ENCODE data around the gene SIX4.

SIX4 gene

DNA sequence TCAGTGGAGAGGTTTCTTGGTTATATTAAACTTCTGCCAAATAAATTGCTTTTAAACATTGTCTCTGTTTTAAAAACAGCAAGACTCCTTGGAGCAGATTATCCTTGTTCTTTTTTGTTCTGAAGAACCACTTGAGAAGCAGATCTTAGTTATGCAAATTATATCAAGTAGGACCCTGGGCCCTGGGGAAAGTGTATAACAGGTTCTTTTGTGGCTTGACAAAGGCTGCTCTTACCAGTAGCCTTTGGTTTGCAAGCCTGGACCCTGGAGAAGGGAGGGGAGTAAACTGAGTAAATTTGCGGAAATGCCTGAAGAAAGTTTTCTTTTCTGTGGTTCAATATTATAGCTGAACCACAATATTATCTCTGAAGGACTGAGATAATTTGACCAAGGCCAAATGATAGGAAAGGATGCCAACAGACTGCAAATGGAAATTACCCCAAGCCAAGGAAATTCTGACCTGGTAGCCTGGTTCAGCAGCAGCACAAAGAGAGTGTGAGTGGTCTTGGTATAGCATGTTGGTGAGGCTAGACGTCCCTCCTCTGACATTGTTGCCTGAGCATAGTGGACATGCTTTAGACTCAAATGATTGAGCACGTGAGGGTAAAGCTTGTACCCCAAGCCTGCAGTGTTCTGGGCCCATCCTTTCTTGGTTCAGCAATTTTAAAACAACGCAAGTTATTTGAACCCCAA lies 44.4 kb downstream of the SIX4 start:
- TF ChIP-seq EZH2 (IDR thresholded peaks at IDR 0.05; ENCODE audit: borderline replicate concordance, low read depth, low read length, severe bottlenecking), result no peak
- TF ChIP-seq, protein P1, sequence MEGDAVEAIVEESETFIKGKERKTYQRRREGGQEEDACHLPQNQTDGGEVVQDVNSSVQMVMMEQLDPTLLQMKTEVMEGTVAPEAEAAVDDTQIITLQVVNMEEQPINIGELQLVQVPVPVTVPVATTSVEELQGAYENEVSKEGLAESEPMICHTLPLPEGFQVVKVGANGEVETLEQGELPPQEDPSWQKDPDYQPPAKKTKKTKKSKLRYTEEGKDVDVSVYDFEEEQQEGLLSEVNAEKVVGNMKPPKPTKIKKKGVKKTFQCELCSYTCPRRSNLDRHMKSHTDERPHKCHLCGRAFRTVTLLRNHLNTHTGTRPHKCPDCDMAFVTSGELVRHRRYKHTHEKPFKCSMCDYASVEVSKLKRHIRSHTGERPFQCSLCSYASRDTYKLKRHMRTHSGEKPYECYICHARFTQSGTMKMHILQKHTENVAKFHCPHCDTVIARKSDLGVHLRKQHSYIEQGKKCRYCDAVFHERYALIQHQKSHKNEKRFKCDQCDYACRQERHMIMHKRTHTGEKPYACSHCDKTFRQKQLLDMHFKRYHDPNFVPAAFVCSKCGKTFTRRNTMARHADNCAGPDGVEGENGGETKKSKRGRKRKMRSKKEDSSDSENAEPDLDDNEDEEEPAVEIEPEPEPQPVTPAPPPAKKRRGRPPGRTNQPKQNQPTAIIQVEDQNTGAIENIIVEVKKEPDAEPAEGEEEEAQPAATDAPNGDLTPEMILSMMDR (IDR thresholded peaks at IDR 0.05; ENCODE audit: borderline replicate concordance, extremely low read depth, low read length, poor library complexity, severe bottlenecking), result no peak
- Histone ChIP-seq H3K79me2 (ENCODE audit: insufficient read depth, low read length) (no peaks in the 10 kb centered on the region), H3K27me3 (ENCODE audit: insufficient read depth, low read length, poor library complexity) (no peaks in the 10 kb centered on the region), H2AFZ (ENCODE audit: low read depth, low read length) (no peak overlapping the region), H3K9ac (ENCODE audit: low read depth, low read length) (no peak overlapping the region), H3K4me1 (ENCODE audit: insufficient read depth, low read length) (no peaks in the 10 kb centered on the region), H3K36me3 (ENCODE audit: insufficient read depth, low read length) (no peaks in the 10 kb centered on the region), H3K4me2 (ENCODE audit: insufficient read depth, low read length) (no peak overlapping the region), H4K20me1 (ENCODE audit: insufficient read depth, low read length) (no peaks in the 10 kb centered on the region), H3K9me3 (ENCODE audit: insufficient read depth, low read length, severe bottlenecking) (no peaks in the 10 kb centered on the region), H3K4me3 (ENCODE audit: low read depth in 1 of 2, low read length in 2 of 2) (no peak overlapping the region), H3K27ac (ENCODE audit: low read length) (no peak overlapping the region)
- ATAC-seq (ENCODE audit: insufficient read depth, low read depth), result no peak
- no peak for DNase-seq

DNA sequence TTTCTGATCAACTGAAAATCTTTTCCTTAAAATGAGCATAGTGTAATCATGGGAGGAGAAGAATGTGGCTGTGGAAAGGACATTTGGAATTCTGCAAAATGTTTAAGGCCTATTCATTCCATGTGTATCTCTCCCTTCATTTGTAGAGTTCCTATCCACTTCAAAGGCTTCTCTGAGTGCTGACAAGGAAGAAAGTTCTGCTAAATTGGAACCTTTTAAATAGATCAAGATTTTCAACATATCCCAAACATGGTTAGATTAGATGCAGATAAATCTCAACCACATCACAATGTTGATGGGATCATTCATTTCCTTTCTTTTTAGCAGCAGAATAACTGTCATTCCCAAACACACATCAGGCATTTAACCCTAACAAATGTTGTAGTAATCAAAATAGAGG lies 46.5 kb downstream of the SIX4 start:
- Histone ChIP-seq H2AFZ (ENCODE audit: low read depth, low read length) (no peak overlapping the region), H3K79me2 (ENCODE audit: insufficient read depth, low read length) (no peaks in the 10 kb centered on the region), H3K27ac (ENCODE audit: low read length) (no peak overlapping the region), H3K36me3 (ENCODE audit: insufficient read depth, low read length) (no peaks in the 10 kb centered on the region), H4K20me1 (ENCODE audit: insufficient read depth, low read length) (no peaks in the 10 kb centered on the region), H3K4me1 (ENCODE audit: insufficient read depth, low read length) (no peaks in the 10 kb centered on the region), H3K4me2 (ENCODE audit: insufficient read depth, low read length) (no peak overlapping the region), H3K27me3 (ENCODE audit: insufficient read depth, low read length, poor library complexity) (no peaks in the 10 kb centered on the region), H3K9ac (ENCODE audit: low read depth, low read length) (no peak overlapping the region), H3K4me3 (ENCODE audit: low read depth in 1 of 2, low read length in 2 of 2) (no peak overlapping the region), H3K9me3 (ENCODE audit: insufficient read depth, low read length, severe bottlenecking) (no peaks in the 10 kb centered on the region)
- TF ChIP-seq EZH2 (IDR thresholded peaks at IDR 0.05; ENCODE audit: borderline replicate concordance, low read depth, low read length, severe bottlenecking), result no peak
- TF ChIP-seq, protein P1 (IDR thresholded peaks at IDR 0.05; ENCODE audit: borderline replicate concordance, extremely low read depth, low read length, poor library complexity, severe bottlenecking), result no peak
- ATAC-seq (ENCODE audit: insufficient read depth, low read depth) (no peak), DNase-seq (no peak)

DNA sequence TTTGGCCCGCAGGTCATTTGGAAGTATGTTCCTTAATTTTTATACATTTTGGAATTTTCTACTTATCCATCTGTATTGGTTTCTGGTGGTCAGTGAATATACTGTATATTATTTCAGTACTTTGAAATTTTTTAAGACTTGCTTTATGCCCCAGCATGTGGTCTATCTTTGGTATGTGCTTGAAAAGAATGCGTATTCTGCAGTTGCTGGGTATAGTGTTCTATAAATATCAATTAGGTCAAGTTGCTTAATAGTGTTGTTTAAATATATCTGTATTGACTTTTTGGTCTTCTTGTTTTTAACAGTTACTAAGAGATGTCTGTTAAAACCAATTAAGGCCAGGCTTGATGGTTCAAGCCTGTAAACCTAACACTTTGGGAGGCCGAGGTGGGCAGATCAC lies 53.2 kb downstream of the SIX4 start:
- TF ChIP-seq, protein P1 (IDR thresholded peaks at IDR 0.05; ENCODE audit: borderline replicate concordance, extremely low read depth, low read length, poor library complexity, severe bottlenecking), result no peak
- TF ChIP-seq EZH2 (IDR thresholded peaks at IDR 0.05; ENCODE audit: borderline replicate concordance, low read depth, low read length, severe bottlenecking), result no peak
- H4K20me1 ChIP-seq (ENCODE audit: insufficient read depth, low read length), result no peaks in the 10 kb centered on the region
- no peak for DNase-seq

More for the DNA sequence above, 53.2 kb downstream of the SIX4 start:
- Histone ChIP-seq H3K36me3 (ENCODE audit: insufficient read depth, low read length) (no peaks in the 10 kb centered on the region), H3K4me1 (ENCODE audit: insufficient read depth, low read length) (no peaks in the 10 kb centered on the region), H3K9me3 (ENCODE audit: insufficient read depth, low read length, severe bottlenecking) (no peaks in the 10 kb centered on the region), H3K9ac (ENCODE audit: low read depth, low read length) (no peak overlapping the region), H3K79me2 (ENCODE audit: insufficient read depth, low read length) (no peaks in the 10 kb centered on the region), H3K4me3 (ENCODE audit: low read depth in 1 of 2, low read length in 2 of 2) (no peak overlapping the region), H3K27me3 (ENCODE audit: insufficient read depth, low read length, poor library complexity) (no peaks in the 10 kb centered on the region), H3K4me2 (ENCODE audit: insufficient read depth, low read length) (no peak overlapping the region), H3K27ac (ENCODE audit: low read length) (no peak overlapping the region), H2AFZ (ENCODE audit: low read depth, low read length) (no peak overlapping the region)
- ATAC-seq (ENCODE audit: insufficient read depth, low read depth), result no peak

All from DND-41 (cell line).